ENCODE results near the gene SLC6A9.

The SLC6A9 gene

GRCh38 chr1:43987159-43987902 is 43.9 kb downstream of the SLC6A9 start:
- in situ Hi-C loops (cut with HindIII; ENCODE audit: low sequenced_read_pairs), result no loop called here

DNA sequence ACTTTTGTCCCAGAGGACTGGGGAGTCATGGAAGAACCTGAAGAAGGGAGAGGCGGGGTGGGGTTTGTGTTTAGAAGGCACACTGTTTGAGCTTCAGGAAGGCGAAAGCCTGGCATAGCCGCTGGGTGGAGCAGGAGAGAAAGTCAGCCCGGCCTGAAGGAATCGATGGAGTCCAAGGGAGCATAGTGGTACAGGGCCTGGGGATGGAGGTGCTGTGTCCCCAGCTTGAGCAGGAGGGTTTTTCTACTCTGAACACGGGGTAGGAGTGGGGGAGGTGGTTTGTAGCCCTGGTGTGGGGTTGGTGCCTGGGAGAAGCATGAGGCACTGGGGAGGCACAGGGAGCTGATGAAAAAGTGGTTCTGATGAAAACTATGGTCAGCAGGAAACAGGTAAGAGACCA is 44.5 kb downstream of the SLC6A9 start:
- in situ Hi-C loops (cut with HindIII; ENCODE audit: low sequenced_read_pairs), result no loop called here

GRCh38 chr1:43985984-43986595 is 45.2 kb downstream of the SLC6A9 start:
- in situ Hi-C loops (cut with HindIII; ENCODE audit: low sequenced_read_pairs), result no loop called here

DNA sequence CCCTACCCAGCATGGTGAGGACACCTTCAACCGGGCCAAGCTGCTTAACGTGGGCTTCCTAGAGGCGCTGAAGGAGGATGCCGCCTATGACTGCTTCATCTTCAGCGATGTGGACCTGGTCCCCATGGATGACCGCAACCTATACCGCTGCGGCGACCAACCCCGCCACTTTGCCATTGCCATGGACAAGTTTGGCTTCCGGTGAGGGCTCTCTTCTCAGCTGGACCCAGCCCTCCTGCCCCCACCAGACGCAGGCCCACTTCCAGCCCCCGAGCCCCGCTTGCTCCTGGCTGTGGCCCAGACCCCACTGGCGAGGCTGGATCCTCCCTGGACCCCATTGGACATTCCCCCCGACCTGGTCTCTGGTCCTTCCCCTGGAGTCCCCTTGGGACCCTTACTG is 46.4 kb downstream of the SLC6A9 start:
- in situ Hi-C loops (cut with HindIII; ENCODE audit: low sequenced_read_pairs), result no loop called here

GRCh38 chr1:43983253-43983899 is 47.9 kb downstream of the SLC6A9 start:
- in situ Hi-C loops (cut with HindIII; ENCODE audit: low sequenced_read_pairs), result no loop called here

DNA sequence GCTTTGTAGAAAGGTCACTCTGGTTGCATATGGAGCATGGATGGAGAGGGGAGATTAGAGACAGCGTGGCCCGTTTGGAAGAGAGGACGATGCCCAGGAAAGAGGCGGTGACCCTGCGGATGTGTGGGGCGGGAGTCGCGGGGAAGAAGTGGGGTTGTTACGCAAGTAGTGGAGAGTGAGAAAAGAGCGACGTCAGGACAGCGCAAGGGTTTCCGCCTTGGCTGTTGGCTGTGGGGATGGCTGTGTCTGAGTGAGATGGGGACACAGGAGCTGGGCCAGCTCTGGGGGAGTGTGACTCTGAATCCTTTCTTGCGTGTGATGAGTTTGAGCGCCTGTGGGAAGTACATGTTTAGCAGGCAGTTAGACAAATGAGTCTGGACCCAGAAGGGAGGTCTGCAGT is 48.5 kb downstream of the SLC6A9 start:
- in situ Hi-C loops (cut with HindIII; ENCODE audit: low sequenced_read_pairs), result no loop called here

- in situ Hi-C loops (cut with HindIII; ENCODE audit: low sequenced_read_pairs), result no loop called here
Measured at GRCh38 chr1:43982241-43982640, 49.0 kb downstream of the SLC6A9 start.

- in situ Hi-C loops (cut with HindIII; ENCODE audit: low sequenced_read_pairs), result no loop called here
Measured at GRCh38 chr1:43981636-43982035, 49.6 kb downstream of the SLC6A9 start.

- in situ Hi-C loops (cut with HindIII; ENCODE audit: low sequenced_read_pairs), result no loop called here
Measured at GRCh38 chr1:43981135-43981491, 50.1 kb downstream of the SLC6A9 start.

- in situ Hi-C loops (cut with HindIII; ENCODE audit: low sequenced_read_pairs), result no loop called here
Measured at GRCh38 chr1:43980255-43981134, 50.8 kb downstream of the SLC6A9 start.

- in situ Hi-C loops (cut with HindIII; ENCODE audit: low sequenced_read_pairs), result no loop called here
Measured at GRCh38 chr1:43979528-43980254, 51.6 kb downstream of the SLC6A9 start.

- in situ Hi-C loops (cut with HindIII; ENCODE audit: low sequenced_read_pairs), result no loop called here
Measured at GRCh38 chr1:43979261-43979527, 52.1 kb downstream of the SLC6A9 start.

DNA sequence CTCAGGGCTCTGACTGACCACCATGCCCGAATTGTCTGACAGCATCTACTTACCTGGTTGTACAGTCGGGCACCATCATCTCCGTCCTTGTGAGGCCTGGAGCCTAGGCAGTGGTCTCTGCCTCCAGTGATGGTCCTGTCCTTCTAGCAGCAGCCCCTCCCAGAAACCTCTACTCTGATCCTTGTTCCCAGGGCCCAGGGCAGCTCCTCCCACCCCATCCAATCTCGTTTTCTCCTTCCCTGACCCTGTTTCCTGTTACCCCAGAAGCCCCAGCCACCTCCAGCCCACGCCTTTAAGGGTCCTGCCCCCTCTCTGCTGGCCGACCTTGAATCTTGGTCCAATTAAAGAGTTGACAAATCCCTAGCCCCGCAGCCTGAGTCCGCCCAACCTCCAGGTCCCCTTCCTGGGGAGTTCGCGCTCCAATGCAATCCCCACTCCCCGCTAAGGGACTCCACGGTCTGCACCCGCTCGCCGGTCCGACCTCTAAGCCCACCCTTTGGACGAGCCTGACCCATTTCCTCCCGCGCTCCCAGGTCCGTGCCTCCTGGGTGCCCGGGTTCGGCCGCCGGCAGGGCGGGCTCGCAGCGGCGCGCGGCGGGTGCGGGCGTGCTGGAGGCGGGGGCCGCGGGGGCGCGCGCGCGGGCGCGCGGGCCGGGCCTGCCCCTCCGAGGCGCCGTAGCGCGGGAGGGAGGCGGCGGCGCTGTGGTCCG is 52.6 kb downstream of the SLC6A9 start, which contains the start of gene B4GALT2:
Gene B4GALT2 (plus strand): TSS at position 660 of the 710 bp plus-strand sequence. CDS start 1,951 bp downstream, outside the sequence.
- in situ Hi-C loops (cut with HindIII; ENCODE audit: low sequenced_read_pairs), result no loop called here

DNA sequence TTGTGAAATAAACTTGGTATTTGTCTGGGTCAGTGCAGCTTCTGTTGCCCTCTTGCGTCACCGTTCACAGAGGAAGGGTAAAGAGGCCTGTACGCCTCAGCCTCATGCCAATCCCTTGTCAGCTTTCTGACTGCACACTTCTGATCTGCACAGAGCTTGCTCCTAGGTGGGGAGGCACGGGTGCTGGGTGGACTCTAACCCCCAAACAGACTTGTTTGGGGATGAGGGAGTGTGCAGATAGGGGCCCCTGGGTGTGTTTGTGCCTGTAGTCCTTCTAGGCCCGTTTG is 53.1 kb downstream of the SLC6A9 start:
- in situ Hi-C loops (cut with HindIII; ENCODE audit: low sequenced_read_pairs), result no loop called here

GRCh38 chr1:43977376-43978263 is 53.6 kb downstream of the SLC6A9 start:
- in situ Hi-C loops (cut with HindIII; ENCODE audit: low sequenced_read_pairs), result no loop called here

DNA sequence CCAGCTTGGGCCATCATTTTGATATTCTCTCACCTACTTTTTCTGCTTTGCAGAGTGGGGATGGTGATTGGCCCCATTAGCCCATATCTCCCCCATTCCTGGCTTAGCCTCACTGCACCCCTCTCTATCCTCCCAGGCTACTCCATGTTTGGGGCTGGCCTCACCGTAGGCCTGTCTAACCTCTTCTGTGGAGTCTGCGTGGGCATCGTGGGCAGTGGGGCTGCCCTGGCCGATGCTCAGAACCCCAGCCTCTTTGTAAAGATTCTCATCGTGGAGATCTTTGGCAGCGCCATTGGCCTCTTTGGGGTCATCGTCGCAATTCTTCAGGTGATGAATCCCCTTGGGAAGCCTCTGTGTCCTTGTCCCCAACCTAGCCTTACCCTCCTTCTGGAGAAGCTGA is 54.4 kb downstream of the SLC6A9 start:
- in situ Hi-C loops (cut with HindIII; ENCODE audit: low sequenced_read_pairs), result no loop called here

DNA sequence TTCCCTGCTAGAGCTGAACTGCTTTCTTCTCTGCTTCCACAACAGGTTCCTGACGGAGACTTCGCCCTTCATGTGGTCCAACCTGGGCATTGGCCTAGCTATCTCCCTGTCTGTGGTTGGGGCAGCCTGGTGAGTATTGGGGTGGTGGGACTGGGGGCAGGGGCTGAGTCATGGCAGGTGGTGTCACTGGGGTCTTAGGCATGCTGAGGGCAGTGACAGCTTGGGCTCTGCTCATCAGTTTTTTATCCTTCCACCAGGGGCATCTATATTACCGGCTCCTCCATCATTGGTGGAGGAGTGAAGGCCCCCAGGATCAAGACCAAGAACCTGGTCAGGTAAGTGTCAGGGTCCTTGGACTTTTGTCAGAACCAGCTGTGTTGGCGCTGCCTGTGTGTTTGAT is 55.2 kb downstream of the SLC6A9 start:
- in situ Hi-C loops (cut with HindIII; ENCODE audit: low sequenced_read_pairs), result no loop called here

DNA sequence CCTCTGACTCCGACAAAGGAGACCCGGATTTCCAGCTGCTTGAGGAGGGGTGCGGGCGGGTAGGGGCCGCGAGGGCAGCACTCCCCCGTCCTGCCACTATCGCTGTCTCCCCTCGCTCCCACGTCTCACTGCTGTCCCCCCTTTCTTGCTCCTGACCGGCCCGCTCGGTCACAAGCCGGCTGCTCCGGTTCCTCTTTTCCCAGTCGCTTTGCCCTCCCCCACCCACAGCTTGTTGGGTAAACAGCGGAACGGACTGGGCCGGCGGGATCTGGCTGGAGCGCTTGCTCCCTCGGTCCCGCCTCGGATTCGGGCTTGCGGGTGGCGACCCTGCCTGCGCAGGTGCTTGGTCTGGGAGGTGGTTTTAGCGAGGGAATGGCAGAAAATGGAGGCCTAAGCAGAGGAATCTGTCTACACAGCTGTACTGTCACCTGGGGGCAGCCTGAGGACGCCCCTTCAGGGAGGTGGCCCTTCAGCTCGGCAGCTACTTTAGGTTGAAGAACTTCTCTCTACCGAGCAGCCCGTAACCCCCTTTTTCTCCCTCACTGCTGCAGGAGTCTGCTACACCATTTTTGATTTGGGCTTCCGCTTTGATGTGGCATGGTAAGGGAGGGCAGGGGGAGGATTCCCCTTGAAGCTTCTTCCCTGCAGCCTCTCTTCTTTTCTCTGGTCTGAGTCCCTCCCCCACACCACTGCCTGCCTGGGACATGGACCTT is 55.9 kb downstream of the SLC6A9 start:
- in situ Hi-C loops (cut with HindIII; ENCODE audit: low sequenced_read_pairs), result no loop called here
